Lung (tissue), 12 donors: ENCODE measurements around the gene HBQ1. TPM values are rescaled to one million over a fixed set of nuclear protein-coding genes. Genes with fewer than 3 reads are reported as not detected.
"Not testable (repeated sequence)": the region's sequence is repeated elsewhere in the genome, so short reads cannot be mapped to it uniquely, and the experiment has no call there.

ENCODE experiments used
- ATAC-seq: fragments of 200-7000 bp; cut with Tn5 transposase; one replicate; pipeline ENCODE4 v1.9.1; 2020; ENCODE audit warnings: moderate number of reproducible peaks; ENCODE audit not compliant: insufficient read depth, low FRiP score
- DNase-seq, 3 donors: peaks; one replicate each; pipeline ENCODE4 v3.0.0-alpha.2; 2013 to 2017
- H3K27ac ChIP-seq, 2 donors: one replicate each; pipeline ENCODE4 v1.5.1; 2013; ENCODE audit warnings: mild to moderate bottlenecking in 2 of 2, moderate library complexity in 2 of 2, control low read depth in 1 of 2, inconsistent platforms in 1 of 2, low read depth in 1 of 2, low read length in 1 of 2
- H3K27me3 ChIP-seq, 3 donors: one replicate each; pipeline ENCODE4 v1.5.1; 2013; ENCODE audit warnings: low read length in 2 of 3; ENCODE audit not compliant: control insufficient read depth in 3 of 3, insufficient read depth in 3 of 3
- H3K36me3 ChIP-seq, 4 donors: one replicate each; pipeline ENCODE4 v1.5.1; 2013; ENCODE audit warnings: low read length in 4 of 4, mild to moderate bottlenecking in 1 of 4, moderate library complexity in 1 of 4; ENCODE audit not compliant: control insufficient read depth in 4 of 4, insufficient read depth in 4 of 4
- H3K4me1 ChIP-seq, 5 donors: one replicate each; pipeline ENCODE4 v1.5.1; 2013; ENCODE audit warnings: low read length in 5 of 5, mild to moderate bottlenecking in 2 of 5, moderate library complexity in 1 of 5; ENCODE audit not compliant: control insufficient read depth in 5 of 5, insufficient read depth in 5 of 5
- H3K4me3 ChIP-seq: one replicate; pipeline ENCODE4 v1.5.1; 2013; ENCODE audit warnings: mild to moderate bottlenecking, control low read depth, moderate library complexity
- H3K9ac ChIP-seq, 2 donors: one replicate each; pipeline ENCODE4 v1.5.1; 2013; ENCODE audit warnings: low read length in 2 of 2, control low read depth in 1 of 2; ENCODE audit not compliant: insufficient read depth in 1 of 2
- H3K9me3 ChIP-seq, 4 donors: one replicate each; pipeline ENCODE4 v1.5.1; 2013; ENCODE audit warnings: low read length in 3 of 4, mild to moderate bottlenecking in 1 of 4, moderate library complexity in 1 of 4; ENCODE audit not compliant: control insufficient read depth in 4 of 4, insufficient read depth in 3 of 4
- CTCF ChIP-seq: IDR thresholded peaks from 2 replicates; pipeline ENCODE4 v1.5.1; 2012; ENCODE audit warnings: mild to moderate bottlenecking; ENCODE audit errors: control extremely low read depth, extremely low read depth
- WGBS, 2 donors: extraction: QIAGEN DNeasy Blood & Tissue Kit; methylation state at CpG; one replicate each; pipeline ENCODE4 v1.1.7; 2013; 5-methylcytosine and 5-hydroxymethylcytosine counted together
- polyA plus RNA-seq, 2 donors: library from polyadenylated mRNA; stranded (reverse); fragments of 200-250 nt; gene quantifications; one replicate each; pipeline ENCODE4 v1.2.1, GENCODE V29; 2013
- total RNA-seq, 2 donors: library from RNA; depleted of rRNA in 1 of 2; stranded (reverse); fragments of >200 nt in 1 of 2; gene quantifications; one replicate each; pipeline ENCODE4 v1.2.1, GENCODE V29; 2014 to 2021
- donor health status: control.
- donor health status: control.
- donor health status: Bipolar disorder and iron deficiency.
- donor health status: healthy.
- donor health status: DM: yes; HTN: yes; CAD: no.

HBQ1 gene
- total and polyA plus RNA-seq, 4 donors, result 0.35 to 2.3 TPM; not detected in 2

- Histone ChIP-seq H3K27me3 (peaks cover 7 to 54% (median 51%) of the 10 kb centered on the region in 3 donors), H3K4me1 (peaks cover 0 to 4% (median 0%) of the 10 kb centered on the region in 5 donors), H3K9ac (no peak overlapping the region), H3K4me3 (no peak overlapping the region), H3K27ac (no peak overlapping the region), H3K9me3 (no peaks in the 10 kb centered on the region), H3K36me3 (no peaks in the 10 kb centered on the region)
- DNase-seq, result no peak
- no peak for ATAC-seq
- no peak for TF ChIP-seq CTCF
- 8 to 24% methylated on average over 8 of the region's 8 CpGs for WGBS, 2 donors
Observed at GRCh38 chr16:175011-175949, 5.0 kb upstream of the HBQ1 start.

GRCh38 chr16:176006-176405 is 4.3 kb upstream of the HBQ1 start:
- not testable (repeated sequence) for H3K4me3 ChIP-seq, ATAC-seq, DNase-seq, H3K9me3 ChIP-seq, H3K36me3 ChIP-seq, H3K27ac ChIP-seq, H3K9ac ChIP-seq
- Histone ChIP-seq H3K27me3 (peaks cover 7 to 51% (median 46%) of the 10 kb centered on the region in 3 donors), H3K4me1 (peaks cover 0 to 11% (median 2%) of the 10 kb centered on the region in 5 donors)
- 1 to 2% methylated on average over 19 to 26 of the region's 39 CpGs for WGBS, 2 donors

- not testable (repeated sequence) for DNase-seq, H3K36me3 ChIP-seq, H3K4me3 ChIP-seq, H3K9ac ChIP-seq, H3K9me3 ChIP-seq, H3K27ac ChIP-seq, ATAC-seq
- Histone ChIP-seq H3K27me3 (peaks cover 2 to 45% (median 42%) of the 10 kb centered on the region in 3 donors), H3K4me1 (peaks cover 0 to 14% (median 4%) of the 10 kb centered on the region in 5 donors)
- WGBS, 2 donors, result 5% methylated on average over 26 to 36 of the region's 88 CpGs
Observed at GRCh38 chr16:176477-177382, 3.5 kb upstream of the HBQ1 start, which contains the start of gene HBA1. Gene HBA1 (plus strand): TSS chr16:176680. CDS start chr16:176717, 37 bp downstream.

DNA sequence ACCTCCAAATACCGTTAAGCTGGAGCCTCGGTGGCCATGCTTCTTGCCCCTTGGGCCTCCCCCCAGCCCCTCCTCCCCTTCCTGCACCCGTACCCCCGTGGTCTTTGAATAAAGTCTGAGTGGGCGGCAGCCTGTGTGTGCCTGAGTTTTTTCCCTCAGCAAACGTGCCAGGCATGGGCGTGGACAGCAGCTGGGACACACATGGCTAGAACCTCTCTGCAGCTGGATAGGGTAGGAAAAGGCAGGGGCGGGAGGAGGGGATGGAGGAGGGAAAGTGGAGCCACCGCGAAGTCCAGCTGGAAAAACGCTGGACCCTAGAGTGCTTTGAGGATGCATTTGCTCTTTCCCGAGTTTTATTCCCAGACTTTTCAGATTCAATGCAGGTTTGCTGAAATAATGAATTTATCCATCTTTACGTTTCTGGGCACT is 2.9 kb upstream of the HBQ1 start:
- WGBS, 2 donors, result 7 to 16% methylated on average over 13 of the region's 13 CpGs
- H3K9ac ChIP-seq, result no peak overlapping the region
- TF ChIP-seq CTCF, result no peak
- DNase-seq (peak; percentile 62 to 64 (median 62)), ATAC-seq (no peak)
- H3K36me3 ChIP-seq, result no peaks in the 10 kb centered on the region
- peaks cover 2 to 44% (median 40%) of the 10 kb centered on the region in 3 donors for H3K27me3 ChIP-seq
- H3K27ac ChIP-seq, result no peak overlapping the region
- no peak overlapping the region for H3K4me3 ChIP-seq
- peaks cover 0 to 14% (median 4%) of the 10 kb centered on the region in 5 donors for H3K4me1 ChIP-seq
- H3K9me3 ChIP-seq, result peaks cover 0 to 2% (median 0%) of the 10 kb centered on the region in 4 donors
